Suprapubic skin (tissue), 4 donors: ENCODE measurements around the gene THEM5.

Source experiments
- EP300 ChIP-seq: sonication (generic); formaldehyde crosslinking; IDR thresholded peaks from one replicate; pipeline ENCODE4 v1.6.1; 2017; ENCODE audit warnings: antibody characterized with exemption
- POLR2A ChIP-seq, 2 donors: fragments of 450-650 bp; IDR thresholded peaks; one replicate each; pipeline ENCODE4 v1.6.1; 2017; ENCODE audit warnings: antibody characterized with exemption in 2 of 2, mild to moderate bottlenecking in 2 of 2, moderate library complexity in 2 of 2
- POLR2AphosphoS5 ChIP-seq, 3 donors: sonication (generic); formaldehyde crosslinking; IDR thresholded peaks; one replicate each; pipeline ENCODE4 v1.6.1; 2017; ENCODE audit warnings: antibody characterized with exemption in 3 of 3
- TF ChIP-seq, protein P1 (sequence below), 2 donors: fragments of 200-600 bp in 1 of 2; fragments of 450-650 bp in 1 of 2; sonication (generic) in 1 of 2; IDR thresholded peaks; one replicate each; pipeline ENCODE4 v1.5.1; 2016 to 2019; ENCODE audit warnings: antibody characterized with exemption in 2 of 2, mild to moderate bottlenecking in 1 of 2, moderate library complexity in 1 of 2

DNA sequence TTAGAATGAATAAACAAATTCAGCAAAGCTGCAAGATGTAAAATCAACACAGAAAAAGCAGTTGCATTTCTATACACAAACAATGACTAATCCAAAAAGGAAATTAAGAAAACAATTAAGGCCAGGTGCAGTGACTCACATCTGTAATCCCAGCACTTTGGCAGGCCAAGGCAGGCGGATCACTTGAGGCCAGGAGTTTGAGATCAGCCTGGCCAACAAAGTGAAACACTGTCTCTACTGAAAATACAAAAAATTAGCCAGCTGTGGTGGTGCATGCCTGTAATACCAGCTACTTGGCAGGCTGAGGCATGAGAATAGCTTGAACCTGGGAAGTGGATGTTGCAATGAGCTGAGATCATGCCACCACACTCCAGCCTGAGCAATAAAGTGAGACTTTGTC lies 33.5 kb upstream of the THEM5 start:
- TF ChIP-seq, protein P1, sequence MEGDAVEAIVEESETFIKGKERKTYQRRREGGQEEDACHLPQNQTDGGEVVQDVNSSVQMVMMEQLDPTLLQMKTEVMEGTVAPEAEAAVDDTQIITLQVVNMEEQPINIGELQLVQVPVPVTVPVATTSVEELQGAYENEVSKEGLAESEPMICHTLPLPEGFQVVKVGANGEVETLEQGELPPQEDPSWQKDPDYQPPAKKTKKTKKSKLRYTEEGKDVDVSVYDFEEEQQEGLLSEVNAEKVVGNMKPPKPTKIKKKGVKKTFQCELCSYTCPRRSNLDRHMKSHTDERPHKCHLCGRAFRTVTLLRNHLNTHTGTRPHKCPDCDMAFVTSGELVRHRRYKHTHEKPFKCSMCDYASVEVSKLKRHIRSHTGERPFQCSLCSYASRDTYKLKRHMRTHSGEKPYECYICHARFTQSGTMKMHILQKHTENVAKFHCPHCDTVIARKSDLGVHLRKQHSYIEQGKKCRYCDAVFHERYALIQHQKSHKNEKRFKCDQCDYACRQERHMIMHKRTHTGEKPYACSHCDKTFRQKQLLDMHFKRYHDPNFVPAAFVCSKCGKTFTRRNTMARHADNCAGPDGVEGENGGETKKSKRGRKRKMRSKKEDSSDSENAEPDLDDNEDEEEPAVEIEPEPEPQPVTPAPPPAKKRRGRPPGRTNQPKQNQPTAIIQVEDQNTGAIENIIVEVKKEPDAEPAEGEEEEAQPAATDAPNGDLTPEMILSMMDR (IDR thresholded peaks at IDR 0.05), result no peak
- no peak for TF ChIP-seq EP300
- no peak for TF ChIP-seq POLR2A (IDR thresholded peaks at IDR 0.05)
- no peak for TF ChIP-seq POLR2AphosphoS5 (IDR thresholded peaks at IDR 0.05)
